H9 (cell line): Measurements from ENCODE around the gene FRRS1L. TPM values are rescaled to one million over a fixed set of nuclear protein-coding genes. Genes with fewer than 3 reads are reported as not detected.

Source experiments
- DNase-seq: peaks from one replicate; pipeline ENCODE4 v3.0.0-alpha.2; 2017
- H2AFZ ChIP-seq: one replicate; pipeline ENCODE4 v1.6.1; 2013; ENCODE audit warnings: mild to moderate bottlenecking, low read length, control low read depth, moderate library complexity
- H2AK5ac ChIP-seq: 2 replicates; pipeline ENCODE4 v1.6.1; 2013; ENCODE audit warnings: low read length, control low read depth, mixed read lengths; ENCODE audit not compliant: insufficient read length
- H2BK120ac ChIP-seq: one replicate; pipeline ENCODE4 v1.6.1; 2013; ENCODE audit warnings: low read depth, mild to moderate bottlenecking, low read length, control low read depth, inconsistent platforms; ENCODE audit not compliant: poor library complexity, severe bottlenecking
- H2BK12ac ChIP-seq: 2 replicates; pipeline ENCODE4 v1.6.1; 2013; ENCODE audit warnings: low read length, control low read depth, mixed read lengths, low read depth; ENCODE audit not compliant: insufficient read length
- H2BK15ac ChIP-seq: 2 replicates; pipeline ENCODE4 v1.6.1; 2013; ENCODE audit warnings: low read depth, low read length, control low read depth
- H2BK20ac ChIP-seq: one replicate; pipeline ENCODE4 v1.6.1; 2013; ENCODE audit warnings: low read depth, mild to moderate bottlenecking, low read length, control low read depth, inconsistent platforms; ENCODE audit not compliant: poor library complexity, severe bottlenecking
- H2BK5ac ChIP-seq: 2 replicates; pipeline ENCODE4 v1.6.1; 2013; ENCODE audit warnings: low read length, control low read depth, mixed read lengths; ENCODE audit not compliant: insufficient read length
- H3K14ac ChIP-seq: 2 replicates; pipeline ENCODE4 v1.6.1; 2013; ENCODE audit warnings: low read length, control low read depth; ENCODE audit not compliant: insufficient read depth
- H3K18ac ChIP-seq: 2 replicates; pipeline ENCODE4 v1.6.1; 2013; ENCODE audit warnings: low read depth, mild to moderate bottlenecking, mixed read lengths, low read length, control low read depth; ENCODE audit not compliant: insufficient read length
- H3K23ac ChIP-seq: 2 replicates; pipeline ENCODE4 v1.6.1; 2013; ENCODE audit warnings: low read length, control low read depth, mixed read lengths, low read depth; ENCODE audit not compliant: insufficient read length
- H3K23me2 ChIP-seq: 2 replicates; pipeline ENCODE4 v1.6.1; 2013; ENCODE audit warnings: low read depth, mild to moderate bottlenecking, mixed read lengths, low read length, control low read depth; ENCODE audit not compliant: insufficient read length, poor library complexity, severe bottlenecking
- H3K27ac ChIP-seq: 2 replicates; pipeline ENCODE4 v1.5.1; 2013; ENCODE audit warnings: low read length, control low read depth, mixed read lengths, low read depth; ENCODE audit not compliant: insufficient read length
- H3K27me3 ChIP-seq: 2 replicates; pipeline ENCODE4 v1.6.1; 2013; ENCODE audit warnings: low read length, control low read depth, inconsistent platforms; ENCODE audit not compliant: insufficient read depth
- H3K4ac ChIP-seq: 2 replicates; pipeline ENCODE4 v1.6.1; 2013; ENCODE audit warnings: low read depth, mild to moderate bottlenecking, control low read depth, inconsistent platforms, low read length, moderate library complexity
- H3K4me1 ChIP-seq: 2 replicates; pipeline ENCODE4 v1.6.1; 2013; ENCODE audit warnings: low read length, control low read depth, inconsistent platforms; ENCODE audit not compliant: insufficient read depth
- H3K4me2 ChIP-seq: 2 replicates; pipeline ENCODE4 v1.6.1; 2013; ENCODE audit warnings: low read length, control low read depth, mixed read lengths; ENCODE audit not compliant: insufficient read length, insufficient read depth
- H3K56ac ChIP-seq: 2 replicates; pipeline ENCODE4 v1.6.1; 2013; ENCODE audit warnings: low read depth, mild to moderate bottlenecking, mixed read lengths, low read length, control low read depth; ENCODE audit not compliant: insufficient read length
- H3K79me1 ChIP-seq: 2 replicates; pipeline ENCODE4 v1.6.1; 2013; ENCODE audit warnings: low read depth, mild to moderate bottlenecking, moderate library complexity, low read length, control low read depth, inconsistent platforms; ENCODE audit not compliant: insufficient read depth, poor library complexity, severe bottlenecking
- H3K79me2 ChIP-seq: 2 replicates; pipeline ENCODE4 v1.6.1; 2013; ENCODE audit warnings: low read length, control low read depth, inconsistent platforms; ENCODE audit not compliant: insufficient read depth
- H3K9ac ChIP-seq: 2 replicates; pipeline ENCODE4 v1.6.1; 2013; ENCODE audit warnings: low read length, control low read depth, mixed read lengths; ENCODE audit not compliant: insufficient read length; ENCODE audit errors: extremely low read depth
- H3K9me3 ChIP-seq: one replicate; pipeline ENCODE4 v1.6.1; 2013; ENCODE audit warnings: low read depth, low read length, inconsistent platforms; ENCODE audit not compliant: control insufficient read depth
- H3T11ph ChIP-seq: one replicate; pipeline ENCODE4 v1.6.1; 2013; ENCODE audit warnings: mild to moderate bottlenecking, low read length, control low read depth, inconsistent platforms
- H4K20me1 ChIP-seq: one replicate; pipeline ENCODE4 v1.6.1; 2013; ENCODE audit not compliant: control insufficient read depth, insufficient read length, insufficient read depth
- H4K5ac ChIP-seq: 2 replicates; pipeline ENCODE4 v1.6.1; 2013; ENCODE audit warnings: low read depth, mild to moderate bottlenecking, mixed read lengths, low read length, control low read depth; ENCODE audit not compliant: insufficient read length
- H4K8ac ChIP-seq: replicated peaks from 2 replicates; pipeline ENCODE4 v1.6.1; 2013; ENCODE audit warnings: low read length, control low read depth, mixed read lengths, low read depth; ENCODE audit not compliant: insufficient read length
- H4K91ac ChIP-seq: 2 replicates; pipeline ENCODE4 v1.6.1; 2013; ENCODE audit warnings: low read depth, mild to moderate bottlenecking, moderate library complexity, mixed read lengths, low read length, control low read depth; ENCODE audit not compliant: insufficient read length
- H3K27ac Mint-ChIP-seq, 3 experiments: 2 replicates in 2 of 3; 3 replicates in 1 of 3; pipeline ENCODE4 v1.8.0; 2020 to 2021; ENCODE audit warnings: mixed read lengths in 3 of 3, mild to moderate bottlenecking in 1 of 3, moderate library complexity in 1 of 3
- H3K27me3 Mint-ChIP-seq: 2 replicates; pipeline ENCODE4 v1.8.0; 2021; ENCODE audit warnings: low read depth, mild to moderate bottlenecking, moderate library complexity, mixed read lengths
- H3K36me3 Mint-ChIP-seq, 3 experiments: 2 replicates in 2 of 3; 3 replicates in 1 of 3; pipeline ENCODE4 v1.8.0; 2020 to 2021; ENCODE audit warnings: low read depth in 3 of 3, mixed read lengths in 3 of 3; ENCODE audit not compliant: insufficient read depth in 1 of 3
- H3K4me1 Mint-ChIP-seq, 2 experiments: 2 replicates each; pipeline ENCODE4 v1.8.0; 2020; ENCODE audit warnings: mixed read lengths in 2 of 2
- H3K4me3 Mint-ChIP-seq, 2 experiments: 2 replicates in 1 of 2; 3 replicates in 1 of 2; pipeline ENCODE4 v1.8.0; 2020 to 2021; ENCODE audit warnings: mild to moderate bottlenecking in 2 of 2, mixed read lengths in 2 of 2, moderate library complexity in 1 of 2
- H3K9me3 Mint-ChIP-seq, 2 experiments: 2 replicates in 1 of 2; 3 replicates in 1 of 2; pipeline ENCODE4 v1.8.0; 2020; ENCODE audit warnings: mild to moderate bottlenecking in 2 of 2, mixed read lengths in 2 of 2, moderate library complexity in 1 of 2
- WGBS: extraction: QIAGEN DNeasy Blood & Tissue Kit; methylation state at CpG from one replicate; pipeline ENCODE4 v1.1.7; 2013; ENCODE audit warnings: missing lambda C conversion rate, low lambda C conversion rate, mixed read lengths; ENCODE audit not compliant: insufficient read length; ENCODE audit errors: extremely low coverage; 5-methylcytosine and 5-hydroxymethylcytosine counted together
- total RNA-seq: library from RNA; stranded (reverse); gene quantifications from 2 replicates; pipeline ENCODE4 v1.2.1, GENCODE V29; 2021
- TF ChIP-seq, protein P1 (sequence below): fragments of 200-600 bp; sonication (generic); conservative IDR thresholded peaks from 3 replicates; pipeline ENCODE4 v1.8.0; 2021; ENCODE audit warnings: antibody characterized with exemption, mild to moderate bottlenecking

FRRS1L gene
- total RNA-seq, 1 experiment from 2014 or later: 3.3 TPM

DNA sequence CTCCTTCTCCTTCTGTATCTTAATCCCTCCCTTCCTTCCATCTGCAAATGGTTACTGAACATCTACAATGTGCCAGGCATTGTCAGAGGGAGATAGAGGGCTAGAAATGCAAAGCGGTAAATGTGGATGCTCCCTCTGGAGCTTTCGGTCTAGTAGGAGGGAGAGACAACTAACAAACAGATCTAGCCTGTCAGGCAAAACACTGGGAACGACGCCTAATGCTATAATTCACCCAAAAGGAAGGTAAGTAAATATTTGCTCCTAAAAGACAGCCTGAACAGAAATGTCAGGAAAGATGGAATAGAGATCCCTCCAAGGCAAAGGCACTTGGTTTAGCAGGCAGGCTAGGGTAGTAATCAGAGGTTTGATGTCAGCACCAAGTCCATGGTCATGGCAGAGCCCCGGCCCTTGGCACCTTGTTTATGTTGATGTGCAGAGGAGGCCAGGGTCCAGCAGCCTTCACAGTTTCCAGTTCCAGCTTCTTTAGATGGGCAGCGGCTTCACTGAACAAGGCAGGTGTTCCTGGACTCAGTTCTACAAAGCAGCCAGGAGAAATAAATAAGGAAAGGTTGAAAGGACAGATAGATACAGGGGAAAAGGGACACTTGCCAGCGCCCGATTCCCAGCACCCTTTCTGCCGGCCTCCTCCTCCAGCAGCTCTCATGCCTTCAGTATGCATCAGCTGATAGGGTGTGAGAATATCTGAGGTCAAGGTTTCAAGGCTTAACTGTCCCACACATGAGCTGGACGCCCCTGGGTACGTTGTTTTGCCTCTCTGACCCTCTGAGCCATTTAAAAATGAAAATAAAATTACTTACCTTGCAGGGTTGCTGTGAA, 46.5 kb upstream of the FRRS1L start:
- H3K27ac ChIP-seq: no peak overlapping the region
- H3K4me1 ChIP-seq: no peaks in the 10 kb centered on the region
- H2BK15ac ChIP-seq: no peak overlapping the region

More for the DNA sequence above, 46.5 kb upstream of the FRRS1L start:
- Mint-ChIP-seq H3K27ac (no peak overlapping the region), H3K27me3 (no peaks in the 10 kb centered on the region), H3K9me3 (no peaks in the 10 kb centered on the region), H3K4me1 (peaks cover 2% of the 10 kb centered on the region in 2 experiments; a peak in 3 of 4 replicates), H3K4me3 (no peak overlapping the region), H3K36me3 (no peaks in the 10 kb centered on the region)
- no peak overlapping the region for H2AFZ ChIP-seq
- TF ChIP-seq, protein P1, sequence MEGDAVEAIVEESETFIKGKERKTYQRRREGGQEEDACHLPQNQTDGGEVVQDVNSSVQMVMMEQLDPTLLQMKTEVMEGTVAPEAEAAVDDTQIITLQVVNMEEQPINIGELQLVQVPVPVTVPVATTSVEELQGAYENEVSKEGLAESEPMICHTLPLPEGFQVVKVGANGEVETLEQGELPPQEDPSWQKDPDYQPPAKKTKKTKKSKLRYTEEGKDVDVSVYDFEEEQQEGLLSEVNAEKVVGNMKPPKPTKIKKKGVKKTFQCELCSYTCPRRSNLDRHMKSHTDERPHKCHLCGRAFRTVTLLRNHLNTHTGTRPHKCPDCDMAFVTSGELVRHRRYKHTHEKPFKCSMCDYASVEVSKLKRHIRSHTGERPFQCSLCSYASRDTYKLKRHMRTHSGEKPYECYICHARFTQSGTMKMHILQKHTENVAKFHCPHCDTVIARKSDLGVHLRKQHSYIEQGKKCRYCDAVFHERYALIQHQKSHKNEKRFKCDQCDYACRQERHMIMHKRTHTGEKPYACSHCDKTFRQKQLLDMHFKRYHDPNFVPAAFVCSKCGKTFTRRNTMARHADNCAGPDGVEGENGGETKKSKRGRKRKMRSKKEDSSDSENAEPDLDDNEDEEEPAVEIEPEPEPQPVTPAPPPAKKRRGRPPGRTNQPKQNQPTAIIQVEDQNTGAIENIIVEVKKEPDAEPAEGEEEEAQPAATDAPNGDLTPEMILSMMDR: no peak
- no peak overlapping the region for H3K14ac ChIP-seq
- H2BK5ac ChIP-seq: no peak overlapping the region
- no peak overlapping the region for H3K56ac ChIP-seq
- no peak overlapping the region for H2BK20ac ChIP-seq
- H3K23me2 ChIP-seq: no peaks in the 10 kb centered on the region
- no peak overlapping the region for H3T11ph ChIP-seq
- no peak overlapping the region for H3K18ac ChIP-seq
- H3K79me1 ChIP-seq: no peaks in the 10 kb centered on the region
- H4K20me1 ChIP-seq: no peaks in the 10 kb centered on the region
- H3K23ac ChIP-seq: no peak overlapping the region
- H4K8ac ChIP-seq: no peak overlapping the region
- no peak overlapping the region for H2BK120ac ChIP-seq
- no peaks in the 10 kb centered on the region for H3K9me3 ChIP-seq
- H3K79me2 ChIP-seq: no peaks in the 10 kb centered on the region
- no peak overlapping the region for H2BK12ac ChIP-seq
- H3K9ac ChIP-seq: no peak overlapping the region
- no peak overlapping the region for H2AK5ac ChIP-seq
- DNase-seq: no peak
- no peaks in the 10 kb centered on the region for H3K27me3 ChIP-seq
- H3K4me2 ChIP-seq: no peak overlapping the region
- WGBS: no CpG with 5 or more reads among the region's 11 CpGs
- no peak overlapping the region for H4K5ac ChIP-seq
- no peak overlapping the region for H3K4ac ChIP-seq
- H4K91ac ChIP-seq: no peak overlapping the region
